Muscle of back (tissue), 11 donors: ENCODE results near the gene CEP131. TPM values are rescaled to one million over a fixed set of nuclear protein-coding genes. Genes with fewer than 3 reads are reported as not detected.
A peak's percentile ranks its signal among the peaks of the same experiment; 100 is the strongest.
"Not testable (repeated sequence)": the region's sequence is repeated elsewhere in the genome, so short reads cannot be mapped to it uniquely, and the experiment has no call there.

Experiments used
- DNase-seq, 3 donors: peaks; one replicate each; pipeline versions ENCODE4 v3.0.0 to v3.0.0-alpha.2; 2013
- polyA plus RNA-seq, 10 donors: library from polyadenylated mRNA; unstranded; fragments of 120-200 nt; gene quantifications; one replicate each; pipeline ENCODE4 v1.2.1, GENCODE V29; 2013; ENCODE audit not compliant: insufficient read length in 10 of 10

CEP131 gene
- polyA plus RNA-seq, 10 donors: 7.1 to 14.4 (median 9.2) TPM

DNA sequence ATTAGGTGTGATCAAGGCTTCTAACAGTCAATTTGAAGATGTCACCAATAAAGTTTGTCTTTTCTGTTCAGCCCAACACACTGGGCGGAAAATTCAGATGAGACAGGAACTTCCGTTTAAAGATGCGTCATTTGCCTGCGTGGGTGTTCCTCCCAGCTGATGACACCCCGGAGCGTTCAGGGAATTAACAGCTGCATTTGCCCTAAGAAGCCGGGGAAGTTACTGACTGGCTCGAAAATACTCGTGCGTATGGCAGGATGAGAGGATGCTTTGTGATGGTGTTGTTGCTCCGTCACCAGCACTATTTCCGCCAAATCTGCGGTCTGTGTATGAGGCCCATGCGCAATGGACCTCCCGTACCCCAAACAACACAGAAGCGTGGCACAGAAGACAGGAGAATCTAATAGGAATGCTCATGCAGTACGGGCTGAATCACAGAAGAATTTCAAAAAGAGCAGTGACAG, 69.4 kb downstream of the CEP131 start:
- DNase-seq: peak in 2 of 3 donors; percentile 70 to 85

DNA sequence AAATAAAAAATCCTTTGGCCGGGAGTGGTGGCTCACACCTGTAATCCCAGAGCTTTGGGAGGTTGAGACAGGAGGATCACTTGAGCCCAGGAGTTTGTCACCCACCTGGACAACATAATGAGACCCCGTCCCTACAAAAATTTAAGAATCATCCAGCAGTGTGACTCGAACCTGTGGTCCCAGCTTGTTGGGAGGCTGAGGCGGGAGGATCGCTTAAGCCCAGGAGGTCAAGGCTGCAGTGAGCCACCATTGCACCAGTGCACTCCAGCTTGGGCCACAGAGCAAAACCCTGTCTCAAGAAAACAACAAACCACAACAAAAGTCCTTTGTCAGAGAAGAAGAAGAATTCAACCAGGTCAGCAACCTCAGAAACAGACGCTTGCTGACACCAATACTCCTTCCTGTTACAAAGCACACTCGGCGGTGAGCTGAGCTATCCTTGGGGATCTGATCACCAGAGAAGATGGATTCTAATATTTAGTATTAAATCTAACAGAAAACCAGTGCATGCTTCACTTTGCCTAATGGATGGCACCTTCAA, 70.4 kb downstream of the CEP131 start:
- no peak for DNase-seq

DNA sequence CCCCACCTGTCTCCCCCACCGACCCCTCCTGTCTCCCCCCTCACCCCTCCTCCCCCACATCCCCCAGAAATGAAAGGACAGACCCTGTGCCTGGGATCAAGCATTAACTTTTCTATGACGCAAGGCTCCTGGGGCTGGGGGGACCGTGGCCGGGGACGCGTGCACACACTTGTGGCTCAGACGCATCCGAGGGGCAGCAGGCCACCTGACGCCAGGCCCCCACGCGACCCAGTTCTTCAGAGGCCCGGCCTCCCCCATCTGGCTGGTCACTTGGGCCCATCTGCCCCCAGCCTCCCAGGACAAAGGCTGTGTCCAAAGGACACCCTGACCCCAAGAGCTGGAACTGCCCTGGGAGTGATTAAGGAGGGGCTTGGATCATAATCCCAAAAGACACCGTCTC, 71.5 kb downstream of the CEP131 start:
- no peak for DNase-seq

DNA sequence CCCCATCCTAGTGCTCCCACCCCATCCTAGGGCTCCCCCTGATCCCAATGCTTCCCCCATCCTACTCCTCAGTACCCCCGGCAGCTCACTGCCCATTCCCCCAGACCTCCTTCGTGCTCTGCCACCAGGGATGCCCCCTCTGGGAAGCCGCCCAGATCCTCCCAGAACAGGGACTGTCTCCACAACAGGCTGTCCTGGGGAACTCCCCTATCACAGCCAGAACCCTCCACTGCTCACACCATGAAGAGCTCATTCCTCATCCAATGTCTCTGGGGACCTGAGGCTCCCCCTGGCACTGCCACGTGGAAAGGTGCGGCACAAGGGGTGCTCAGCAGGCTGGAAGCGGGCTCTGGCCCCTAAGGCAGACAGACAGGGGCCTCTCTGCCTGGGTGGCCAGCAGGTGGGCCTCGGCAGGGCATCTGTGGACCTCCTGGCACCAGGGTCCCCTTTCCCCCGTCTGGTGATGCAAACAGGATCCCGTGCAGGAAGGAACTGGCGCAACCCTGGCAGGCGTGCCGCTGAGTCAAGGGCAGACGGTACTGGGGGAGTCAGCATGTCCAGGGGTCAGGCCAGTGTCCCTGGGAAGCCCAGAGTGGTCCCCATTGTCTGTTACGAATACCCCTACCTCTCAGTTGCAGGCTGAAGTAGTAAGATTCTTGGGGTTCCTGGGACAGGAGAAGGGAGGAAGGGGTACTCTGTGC, 72.2 kb downstream of the CEP131 start:
- DNase-seq: no peak

DNA sequence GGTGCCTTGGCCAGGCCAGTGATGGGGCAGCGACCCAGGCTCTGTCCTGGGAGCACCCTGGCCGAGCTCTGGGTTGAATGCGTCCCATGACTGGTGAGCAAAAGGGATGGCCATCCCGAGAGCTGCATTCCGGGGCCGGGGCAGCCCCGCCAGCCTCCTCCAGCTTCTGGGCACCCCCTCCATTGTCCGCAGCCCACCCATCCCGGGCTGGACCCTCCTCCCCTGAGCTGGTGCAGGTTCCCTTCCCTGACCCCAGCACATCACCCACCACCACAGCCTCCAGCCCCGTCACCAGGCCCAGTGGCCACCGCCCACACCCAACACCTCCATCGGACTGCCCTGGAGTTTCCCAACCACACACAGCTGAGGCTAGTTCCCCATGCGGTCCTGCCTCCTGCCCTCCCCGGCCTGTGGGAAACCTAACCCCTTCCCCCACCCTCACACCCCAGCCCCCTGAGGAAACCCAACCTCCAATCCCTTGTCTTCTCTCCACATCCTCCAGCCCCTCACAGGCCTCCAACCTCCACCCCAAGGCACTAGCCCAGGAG, 73.7 kb downstream of the CEP131 start:
- DNase-seq: no peak

DNA sequence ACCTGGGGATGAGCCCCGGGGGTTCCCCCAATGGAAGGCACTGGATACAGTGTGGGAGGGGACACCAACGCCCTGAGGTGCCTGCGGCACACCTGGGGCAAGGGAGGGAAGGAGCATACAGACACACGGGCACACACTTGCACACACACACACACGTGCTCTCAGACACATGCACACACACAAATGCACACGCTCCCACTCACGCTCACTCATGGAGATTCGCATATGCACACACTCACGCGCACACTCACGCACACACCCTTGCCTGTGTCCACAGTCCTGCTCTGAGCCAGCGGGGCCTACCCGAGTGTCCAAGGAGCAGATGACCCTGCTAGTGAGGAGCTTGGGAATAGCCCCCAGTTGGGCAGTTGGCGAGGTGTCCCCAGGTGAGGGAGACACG, 74.2 kb downstream of the CEP131 start:
- no peak for DNase-seq

DNA sequence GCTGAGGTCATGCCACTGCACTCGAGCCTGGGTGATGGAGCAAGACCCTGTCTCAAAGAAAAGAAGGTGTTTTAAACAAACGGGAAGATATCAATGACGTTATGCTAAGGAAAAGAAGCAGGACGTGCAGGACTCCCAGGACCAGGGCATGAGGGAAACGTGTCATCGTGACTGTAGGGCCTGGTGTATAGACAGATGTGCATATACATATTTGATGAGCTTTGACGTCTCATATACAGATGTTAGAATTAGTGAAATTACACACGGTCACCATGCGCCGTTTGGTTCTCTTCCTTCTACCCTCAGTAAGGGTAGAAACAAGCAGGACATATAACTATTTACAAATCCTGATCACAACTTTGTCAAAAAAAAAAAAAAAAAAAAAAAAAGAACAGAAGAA, 75.1 kb downstream of the CEP131 start:
- no peak for DNase-seq

DNA sequence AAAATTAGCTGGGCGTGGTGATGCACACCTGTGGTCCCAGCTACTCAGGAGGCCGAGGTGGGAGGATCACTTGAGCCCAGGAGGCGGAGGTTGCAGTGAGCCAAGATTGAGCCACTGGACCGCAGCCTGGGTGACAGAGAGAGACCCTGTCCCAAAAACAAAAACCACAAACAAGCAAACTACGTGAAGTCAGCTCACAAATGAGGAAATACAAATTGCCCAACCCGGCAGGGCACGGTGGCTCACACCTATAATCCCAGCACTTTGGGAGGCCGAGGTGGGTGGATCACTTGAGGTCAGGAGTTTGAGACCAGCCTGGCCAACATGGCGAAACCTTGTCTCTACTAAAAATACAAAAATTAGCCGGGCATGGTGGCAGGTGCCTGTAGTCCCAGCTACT, 76.6 kb downstream of the CEP131 start:
- DNase-seq: not testable (repeated sequence)

DNA sequence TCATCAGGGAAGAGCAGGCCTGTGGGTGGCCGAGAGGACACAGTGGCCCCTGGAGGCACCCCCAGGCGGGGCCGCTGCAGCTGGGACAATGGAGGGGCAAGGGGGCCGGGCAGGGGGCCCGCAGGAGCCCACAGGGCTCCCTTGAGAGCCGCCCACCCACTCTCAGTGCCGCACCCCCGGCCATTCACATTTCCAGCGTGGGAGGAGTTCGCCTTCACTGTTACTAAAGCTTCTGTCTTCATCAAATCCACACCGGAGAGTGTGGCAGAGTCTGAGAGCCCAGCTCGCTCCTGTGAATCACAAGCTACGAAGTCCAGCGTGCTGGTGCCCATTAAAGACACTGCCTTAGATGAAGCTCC, 78.4 kb downstream of the CEP131 start:
- no peak for DNase-seq

DNA sequence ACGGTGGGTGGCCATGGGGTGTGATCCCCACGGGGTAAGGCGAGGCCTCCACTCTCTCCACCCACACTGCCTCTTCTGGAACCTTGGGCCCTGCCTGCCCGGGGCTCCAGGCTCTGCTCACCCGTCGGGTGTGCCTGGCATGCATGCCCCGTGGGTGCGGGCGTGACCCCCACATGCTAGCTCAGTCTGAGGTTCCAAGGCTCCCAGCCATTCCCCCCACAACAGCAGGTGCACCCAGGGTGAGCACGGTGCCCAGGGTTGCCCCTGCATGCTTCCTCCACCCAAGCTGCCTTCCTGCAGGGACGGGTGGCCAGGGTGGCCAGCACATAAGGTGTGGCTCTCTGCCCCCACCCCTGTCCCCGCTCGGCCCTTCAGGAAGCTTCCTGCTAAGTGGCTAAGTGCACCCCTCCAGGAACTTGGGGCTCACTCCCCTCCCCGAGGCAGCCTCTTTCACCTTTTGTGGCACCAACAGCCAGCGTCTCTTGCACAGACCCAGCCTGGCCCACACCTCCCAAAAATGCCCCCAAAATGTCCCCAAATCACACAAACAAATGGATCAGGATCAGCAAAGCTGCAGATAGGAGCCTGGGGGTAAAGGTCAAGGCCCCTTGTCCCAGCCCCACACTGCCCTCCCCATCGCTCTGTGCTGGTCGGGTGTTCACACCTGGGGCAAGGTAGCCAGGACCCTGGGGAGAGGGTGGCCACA, 78.9 kb downstream of the CEP131 start:
- no peak for DNase-seq

DNA sequence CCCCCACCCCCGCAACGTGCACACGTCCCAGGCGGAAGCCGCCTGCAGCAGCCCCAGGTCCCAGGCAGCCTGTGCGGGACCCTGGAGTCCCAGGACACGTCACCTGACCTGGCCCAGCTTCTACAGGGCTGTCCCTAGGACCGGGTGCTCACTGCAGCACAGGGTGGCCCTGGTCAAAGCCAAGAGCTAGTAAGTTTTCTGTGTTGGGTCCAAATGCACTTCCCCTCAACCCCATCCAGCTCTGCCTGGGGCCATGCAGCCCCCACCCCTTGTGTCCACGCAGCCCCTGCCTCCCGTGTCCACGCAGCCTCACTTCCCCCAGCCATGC, 79.6 kb downstream of the CEP131 start:
- no peak for DNase-seq

DNA sequence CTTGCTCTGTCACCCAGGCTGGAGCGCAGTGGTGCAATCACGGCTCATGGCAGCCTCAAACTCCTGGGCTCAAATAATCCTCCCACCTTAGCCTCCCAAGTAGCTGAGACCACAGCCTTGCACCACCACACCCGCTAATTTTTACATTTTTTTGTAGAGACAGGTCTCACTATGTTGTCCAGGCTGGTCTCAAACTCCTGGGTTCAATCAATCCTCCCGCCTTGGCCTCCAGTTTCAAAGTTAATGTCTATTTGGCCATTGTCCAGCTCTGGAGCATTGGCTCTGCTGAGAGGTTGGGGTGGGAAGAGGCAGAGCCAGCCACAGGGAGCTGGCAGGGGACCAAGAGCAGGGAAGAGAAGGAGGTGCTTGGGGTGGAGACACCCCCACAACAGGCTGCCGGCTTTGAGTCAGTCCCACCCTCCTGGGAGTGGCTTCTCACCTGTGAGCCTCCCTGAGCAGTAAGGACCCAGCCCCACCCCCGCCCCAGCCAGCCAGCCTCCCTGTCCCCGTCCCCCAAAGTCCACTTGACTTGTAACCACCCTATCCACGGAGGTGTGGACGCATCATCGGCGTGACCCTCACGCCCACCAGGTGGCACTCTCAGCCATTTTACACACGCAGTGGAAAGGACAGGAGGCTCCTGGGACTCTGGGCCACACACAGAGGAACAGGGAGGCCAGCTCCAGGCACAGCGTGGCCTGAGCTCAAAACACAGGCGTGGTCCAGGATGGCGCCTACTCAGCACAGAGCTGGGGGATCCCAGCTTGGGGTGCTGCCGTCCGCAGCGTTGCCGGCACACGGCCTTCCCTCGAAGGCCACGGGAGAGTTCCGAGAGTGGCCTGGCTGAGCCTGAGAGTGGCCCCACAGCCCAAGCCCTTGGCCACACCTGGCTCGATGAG, 80.2 kb downstream of the CEP131 start:
- peak; percentile 62 to 93 (median 87) for DNase-seq

DNA sequence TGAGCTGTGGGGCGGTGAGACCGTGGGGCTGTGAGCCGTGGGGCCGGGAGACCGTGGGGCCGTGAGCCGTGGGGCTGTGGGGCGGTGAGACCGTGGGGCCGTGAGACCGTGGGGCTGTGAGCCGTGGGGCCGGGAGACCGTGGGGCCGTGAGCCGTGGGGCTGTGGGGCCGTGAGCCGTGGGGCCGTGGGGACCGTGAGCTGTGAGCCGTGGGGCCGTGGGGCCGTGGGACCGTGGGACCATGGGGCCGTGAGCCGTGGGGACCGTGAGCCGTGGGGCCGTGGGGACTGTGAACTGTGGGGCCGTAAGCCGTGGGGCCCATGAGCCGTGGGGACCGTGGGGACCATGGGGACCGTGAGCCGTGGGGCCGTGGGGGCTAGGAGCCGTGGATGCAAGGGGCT, 82.1 kb downstream of the CEP131 start:
- no peak for DNase-seq

DNA sequence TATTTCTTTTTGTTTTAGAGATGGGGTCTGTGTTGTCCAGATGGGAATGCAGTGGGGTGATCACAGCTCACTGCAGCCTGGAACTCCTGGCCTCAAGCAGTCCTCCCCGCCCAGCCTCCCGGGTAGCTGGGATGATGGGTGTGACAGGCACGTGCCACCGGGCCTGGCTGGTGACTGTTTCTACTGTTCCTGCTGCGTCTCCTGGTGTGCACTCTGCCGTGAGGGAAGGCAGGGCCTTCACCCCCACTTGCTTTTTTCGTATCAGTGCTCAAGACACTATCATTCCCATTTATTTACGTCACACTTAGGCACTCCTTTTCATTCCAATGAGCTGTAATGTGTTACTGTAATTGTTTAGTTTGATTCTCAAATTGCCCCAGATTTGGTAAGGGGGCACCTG, 82.7 kb downstream of the CEP131 start:
- no peak for DNase-seq

Other genes starting within 250 kb of the CEP131 start
- gene CHMP6, start 231.1 kb downstream of the CEP131 start, polyA plus RNA-seq: 10 to 100 TPM; 17.0 to 26.6 (median 24.9) TPM
- 10 to 100 TPM; 12.1 to 25.2 (median 16.6) TPM for gene BAIAP2, start 187.8 kb downstream of the CEP131 start, polyA plus RNA-seq
- under 1 TPM; 0.13 to 0.86 (median 0.43) TPM for gene PVALEF, start 57.5 kb downstream of the CEP131 start, polyA plus RNA-seq
- gene AATK, start 56.7 kb downstream of the CEP131 start, polyA plus RNA-seq: 10 to 100 TPM in 3 of 10 donors, 1 to 10 TPM in 7; 6.9 to 12.0 (median 8.9) TPM
- 10 to 100 TPM in 9 of 10 donors, 1 to 10 TPM in 1; 7.7 to 14.8 (median 11.6) TPM for gene TEPSIN, start 16.1 kb upstream of the CEP131 start, polyA plus RNA-seq
- gene NDUFAF8, start 16.4 kb upstream of the CEP131 start, polyA plus RNA-seq: 10 to 100 TPM; 33.4 to 52.8 (median 42.1) TPM
- 10 to 100 TPM; 33.7 to 55.6 (median 44.7) TPM for gene SLC38A10, start 72.3 kb upstream of the CEP131 start, polyA plus RNA-seq
- 10 to 100 TPM in 7 of 10 donors, 1 to 10 TPM in 3; 6.9 to 15.7 (median 12.1) TPM for gene BAHCC1, start 172.5 kb upstream of the CEP131 start, polyA plus RNA-seq